D341Med (cell line): ENCODE measurements around the gene CHP2.
"Not testable (repeated sequence)": the region's sequence is repeated elsewhere in the genome, so short reads cannot be mapped to it uniquely, and the experiment has no call there.

ENCODE experiments used
- DNase-seq: peaks from one replicate; pipeline ENCODE4 v3.0.0; 2012; ENCODE audit warnings: low spot score

CHP2 gene

GRCh38 chr16:23754594-23755483 is at the start of gene CHP2:
Gene CHP2 (plus strand): TSS chr16:23755026. CDS start chr16:23755050, 24 bp downstream.
- DNase-seq, result peak; percentile 43

DNA sequence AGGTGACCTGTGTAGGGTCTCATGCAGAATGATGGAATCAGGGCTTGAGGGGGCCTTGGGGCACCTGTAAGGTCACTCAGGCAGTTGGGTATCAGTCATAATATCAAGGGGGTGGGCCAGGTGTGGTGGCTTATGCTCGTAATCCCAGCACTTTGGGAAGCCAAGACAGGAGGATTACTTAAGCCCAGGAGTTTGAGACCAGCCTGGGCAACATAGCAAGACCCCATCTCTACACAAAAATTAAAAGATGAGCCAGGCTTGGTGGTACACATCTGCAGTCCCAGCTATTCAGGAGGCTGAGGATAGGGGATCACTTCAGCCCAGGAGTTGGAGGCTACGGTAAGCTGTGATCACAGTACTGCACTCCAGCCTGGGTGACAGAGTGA is 49.3 kb upstream of the CHP2 start:
- no peak for DNase-seq

DNA sequence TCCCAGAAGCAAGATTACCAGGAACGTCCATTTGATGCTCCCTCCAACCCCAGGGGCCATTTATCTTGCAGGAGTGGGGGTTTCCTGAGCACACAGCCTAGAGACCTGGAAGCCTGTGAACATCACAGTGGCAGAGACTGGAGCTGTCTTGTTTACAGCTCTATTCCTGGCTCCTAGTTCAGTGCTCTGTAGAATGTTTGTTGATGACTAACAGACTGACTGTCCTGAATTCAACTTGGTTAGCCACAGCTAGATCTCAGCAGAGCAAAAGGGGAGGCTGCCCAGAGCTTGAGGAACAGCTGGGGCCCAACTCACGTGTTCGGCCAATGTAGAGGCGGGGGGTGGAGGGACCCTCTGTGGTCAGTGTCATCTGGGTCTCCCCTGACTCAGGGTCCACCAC is 48.4 kb upstream of the CHP2 start:
- DNase-seq, result no peak

DNA sequence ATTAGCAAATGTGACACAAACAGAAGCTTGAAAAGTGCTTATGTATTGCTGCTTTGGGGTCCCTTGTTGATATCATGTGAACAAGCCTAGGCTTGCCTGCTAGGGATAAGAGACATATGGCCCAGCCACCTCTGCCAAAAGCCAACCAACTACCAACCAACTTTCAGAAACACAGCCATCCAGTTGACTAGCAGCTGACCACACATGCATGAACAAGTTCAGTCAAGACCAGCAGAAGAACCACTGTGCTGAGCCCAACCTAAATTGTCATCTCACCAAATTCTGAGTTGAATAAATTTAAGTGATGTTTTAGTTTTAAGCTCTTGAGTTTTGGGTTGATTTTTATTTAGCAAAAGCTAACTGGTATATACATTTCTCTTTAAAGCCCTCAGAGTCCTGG is 45.3 kb upstream of the CHP2 start:
- DNase-seq, result no peak

- DNase-seq, result no peak
Measured at GRCh38 chr16:23710008-23710407, 44.8 kb upstream of the CHP2 start.

GRCh38 chr16:23710504-23710903 is 44.3 kb upstream of the CHP2 start:
- DNase-seq, result no peak

DNA sequence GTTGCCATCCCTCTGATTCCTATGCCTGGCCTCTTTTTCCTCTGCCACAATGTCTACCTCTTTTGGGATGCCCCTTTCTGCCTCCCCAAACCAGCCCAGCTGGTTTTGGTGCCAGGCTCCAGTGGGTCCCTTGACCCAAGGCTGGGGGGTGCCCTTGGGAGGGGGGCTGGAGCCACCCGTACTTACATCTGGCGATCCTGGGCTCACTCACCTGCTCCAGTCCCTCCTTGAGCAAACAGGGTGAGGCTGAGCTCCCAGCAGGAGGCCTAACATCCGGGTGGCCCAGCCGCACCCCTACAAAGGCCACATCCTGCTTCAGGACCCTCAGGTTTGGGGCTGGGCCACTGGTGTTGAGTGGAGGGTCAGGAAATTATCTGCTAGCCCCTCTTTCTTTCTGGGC is 43.0 kb upstream of the CHP2 start:
- DNase-seq, result no peak

- DNase-seq, result no peak
Measured at GRCh38 chr16:23712976-23713375, 41.9 kb upstream of the CHP2 start, which contains the start of gene ERN2. Gene ERN2 (minus strand): TSS chr16:23713222. CDS start chr16:23713187, 35 bp downstream.

DNA sequence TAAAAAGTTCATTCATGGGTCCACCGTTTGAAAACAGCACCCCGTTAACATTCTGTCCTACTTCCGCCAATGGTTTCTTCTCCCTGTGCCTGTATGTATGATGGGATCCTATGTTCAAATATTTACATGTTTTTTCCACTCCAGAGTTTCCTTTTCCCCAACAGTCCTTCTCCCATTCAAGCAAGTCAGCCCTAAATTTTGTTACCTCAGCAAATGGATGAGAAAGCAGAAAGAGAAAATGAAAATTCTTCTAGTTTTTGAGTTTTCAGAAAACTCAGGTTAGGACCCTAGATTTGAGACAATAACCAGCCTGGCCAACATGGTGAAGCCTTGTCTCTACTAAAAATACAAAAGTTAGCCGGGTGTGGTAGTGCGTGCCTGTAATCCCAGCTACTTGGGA is 38.3 kb upstream of the CHP2 start:
- DNase-seq, result no peak

GRCh38 chr16:23722613-23723240 is 32.1 kb upstream of the CHP2 start:
- not testable (repeated sequence) for DNase-seq

GRCh38 chr16:23724096-23724784 is 30.6 kb upstream of the CHP2 start:
- no peak for DNase-seq

DNA sequence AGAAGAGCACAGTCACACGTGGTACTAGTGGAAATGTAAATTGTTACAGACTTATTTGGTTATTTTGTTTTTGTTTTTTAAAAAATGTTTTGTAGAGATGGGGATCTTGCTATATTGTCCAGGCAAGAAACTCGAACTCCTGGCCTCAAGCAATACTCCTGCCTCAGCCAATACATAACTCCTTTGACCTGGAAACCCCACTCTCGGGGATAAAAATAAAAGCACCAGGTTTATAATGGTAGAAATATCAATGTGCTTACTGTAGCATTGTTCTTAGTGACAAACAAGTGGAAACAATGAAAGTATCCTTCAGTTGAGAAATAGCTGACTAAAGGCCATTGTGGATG is 30.1 kb upstream of the CHP2 start:
- no peak for DNase-seq

- no peak for DNase-seq
Measured at GRCh38 chr16:23726710-23727109, 28.1 kb upstream of the CHP2 start.

DNA sequence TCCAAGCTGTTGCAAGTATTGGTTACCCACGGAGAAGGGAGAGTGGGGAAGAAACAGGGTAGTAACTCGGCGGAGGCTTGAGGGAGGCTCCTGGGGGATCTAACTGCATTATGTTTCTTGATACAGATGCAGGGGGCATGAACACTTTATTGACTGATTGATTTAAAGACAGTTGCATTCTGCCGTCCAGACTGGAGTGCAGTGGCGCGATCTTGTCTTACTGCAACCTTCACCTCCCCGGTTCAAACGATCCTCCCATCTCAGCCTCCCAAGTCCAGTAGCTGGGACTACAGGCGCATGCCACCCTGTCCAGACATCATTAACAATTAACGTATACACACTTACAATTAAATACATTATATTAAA is 26.7 kb upstream of the CHP2 start:
- DNase-seq, result no peak

DNA sequence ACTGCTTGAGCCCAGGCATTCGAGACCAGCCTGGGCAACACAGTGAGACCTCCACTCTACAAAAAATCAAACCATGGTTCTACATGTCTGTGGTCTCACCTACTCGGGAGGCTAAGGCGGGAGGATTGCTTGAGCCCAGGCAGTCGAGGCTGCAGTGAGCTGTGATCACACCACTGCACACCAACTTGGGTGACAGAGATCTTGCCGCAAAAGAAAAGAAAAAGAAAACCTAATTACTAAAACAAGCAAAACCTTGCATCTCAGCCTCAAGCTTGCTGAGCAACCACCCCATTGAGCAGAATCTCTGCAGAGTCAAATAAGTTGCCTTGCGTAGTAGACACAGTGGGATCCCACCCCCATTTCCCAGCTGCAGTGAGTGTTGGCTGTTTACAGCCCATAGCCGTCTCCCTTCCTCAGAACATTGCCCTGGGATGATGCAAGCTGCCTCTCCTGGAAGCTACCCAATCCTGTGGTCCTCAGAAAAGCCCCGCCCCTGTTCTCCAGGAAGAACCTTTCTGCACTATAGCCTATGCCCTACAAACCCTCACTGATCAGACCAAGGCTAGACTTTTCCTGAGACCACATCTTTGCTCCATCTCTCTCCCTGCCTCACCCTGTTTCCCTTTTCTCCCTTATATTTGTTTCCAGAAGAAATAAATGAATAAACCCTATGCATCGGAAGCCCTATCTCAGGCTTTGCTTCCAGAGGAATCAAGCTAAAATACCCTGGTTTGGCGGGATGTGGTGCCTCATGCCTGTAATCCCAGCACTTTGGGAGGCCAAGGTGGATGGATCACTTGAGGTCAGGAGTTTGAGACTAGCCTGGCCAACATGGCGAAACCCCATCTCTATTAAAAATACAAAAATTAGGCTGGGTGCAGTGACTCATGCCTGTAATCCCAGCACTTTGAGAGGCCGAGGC is 25.1 kb upstream of the CHP2 start:
- DNase-seq, result no peak

GRCh38 chr16:23734176-23734893 is 20.5 kb upstream of the CHP2 start:
- DNase-seq, result no peak

GRCh38 chr16:23737423-23738028 is 17.3 kb upstream of the CHP2 start:
- DNase-seq, result not testable (repeated sequence)

GRCh38 chr16:23739516-23739915 is 15.3 kb upstream of the CHP2 start:
- no peak for DNase-seq

DNA sequence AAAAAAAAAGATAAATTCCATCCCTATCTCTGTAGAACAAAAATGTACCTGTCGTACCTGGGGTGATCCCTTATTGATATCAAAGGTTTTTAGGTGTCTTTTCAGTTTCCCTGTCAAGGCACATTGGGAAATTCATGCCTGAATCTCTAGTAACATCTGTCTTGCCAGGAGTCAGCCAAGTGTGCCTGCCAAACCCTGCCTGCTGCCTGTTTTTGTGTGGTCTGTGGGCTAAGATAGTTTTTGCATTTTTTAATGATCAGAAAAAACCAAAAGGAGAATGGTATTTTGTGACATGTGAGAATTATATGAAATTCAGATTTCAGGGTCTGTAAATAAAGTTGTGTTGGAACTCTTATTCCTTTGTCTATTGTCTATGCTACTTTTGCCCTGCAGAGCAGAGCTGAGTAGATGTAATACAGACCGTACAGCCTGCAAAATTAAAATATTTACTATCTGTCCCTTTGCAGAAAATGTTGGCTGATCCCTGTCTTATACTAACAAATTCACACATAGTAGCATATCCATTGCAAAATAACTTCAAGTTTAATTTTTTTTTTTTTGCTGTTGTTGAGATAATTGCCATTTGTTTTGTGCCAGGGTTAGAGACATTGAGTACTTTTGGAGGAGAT is 13.0 kb upstream of the CHP2 start:
- DNase-seq, result no peak

- DNase-seq, result no peak
Measured at GRCh38 chr16:23742766-23743165, 12.1 kb upstream of the CHP2 start.
